Measurements from ENCODE around the gene KCNMB4.

Gene KCNMB4

DNA sequence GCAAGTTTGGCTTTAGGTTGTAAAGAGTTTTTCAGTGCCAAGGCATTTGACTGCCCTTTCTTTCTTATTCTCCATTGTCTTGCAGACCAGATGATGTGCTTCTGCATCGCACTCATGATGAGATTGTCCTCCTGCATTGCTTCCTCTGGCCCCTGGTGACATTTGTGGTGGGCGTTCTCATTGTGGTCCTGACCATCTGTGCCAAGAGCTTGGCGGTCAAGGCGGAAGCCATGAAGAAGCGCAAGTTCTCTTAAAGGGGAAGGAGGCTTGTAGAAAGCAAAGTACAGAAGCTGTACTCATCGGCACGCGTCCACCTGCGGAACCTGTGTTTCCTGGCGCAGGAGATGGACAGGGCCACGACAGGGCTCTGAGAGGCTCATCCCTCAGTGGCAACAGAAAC lies 64.3 kb downstream of the KCNMB4 start:
- DNase-seq (ENCODE audit: low read depth in 2 of 3, low spot score in 2 of 3), result no peak

GRCh38 chr12:70436836-70437235 lies 70.7 kb downstream of the KCNMB4 start:
- no peak for DNase-seq (ENCODE audit: low read depth in 2 of 3, low spot score in 2 of 3)

- no peak for DNase-seq (ENCODE audit: low read depth in 2 of 3, low spot score in 2 of 3)
Observed at GRCh38 chr12:70443062-70443673, 77.1 kb downstream of the KCNMB4 start.

- no peak for DNase-seq (ENCODE audit: low read depth in 2 of 3, low spot score in 2 of 3)
Observed at GRCh38 chr12:70444903-70445302, 78.8 kb downstream of the KCNMB4 start.

DNA sequence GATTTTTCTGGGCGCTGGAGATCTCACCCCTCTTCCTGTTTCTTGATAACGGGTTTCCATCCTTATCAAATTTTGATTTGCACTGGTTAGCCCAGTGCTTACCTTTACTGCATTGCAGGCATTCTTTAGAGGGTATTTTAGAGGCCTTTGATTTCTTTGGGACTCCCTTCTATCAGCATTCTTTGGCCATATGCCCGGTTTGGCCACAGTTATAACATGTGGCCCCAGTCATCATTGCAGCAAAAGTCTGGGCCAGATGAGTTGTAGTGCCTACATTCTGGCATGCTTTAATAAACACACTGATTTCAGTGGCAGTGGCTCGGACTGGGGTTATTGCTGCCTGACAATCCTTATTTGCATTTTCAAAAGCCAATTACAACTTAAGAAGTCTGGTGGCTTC lies 82.3 kb downstream of the KCNMB4 start:
- DNase-seq (ENCODE audit: low read depth in 2 of 3, low spot score in 2 of 3), result no peak

GRCh38 chr12:70449074-70449752 lies 83.1 kb downstream of the KCNMB4 start:
- no peak for DNase-seq (ENCODE audit: low read depth in 2 of 3, low spot score in 2 of 3)

DNA sequence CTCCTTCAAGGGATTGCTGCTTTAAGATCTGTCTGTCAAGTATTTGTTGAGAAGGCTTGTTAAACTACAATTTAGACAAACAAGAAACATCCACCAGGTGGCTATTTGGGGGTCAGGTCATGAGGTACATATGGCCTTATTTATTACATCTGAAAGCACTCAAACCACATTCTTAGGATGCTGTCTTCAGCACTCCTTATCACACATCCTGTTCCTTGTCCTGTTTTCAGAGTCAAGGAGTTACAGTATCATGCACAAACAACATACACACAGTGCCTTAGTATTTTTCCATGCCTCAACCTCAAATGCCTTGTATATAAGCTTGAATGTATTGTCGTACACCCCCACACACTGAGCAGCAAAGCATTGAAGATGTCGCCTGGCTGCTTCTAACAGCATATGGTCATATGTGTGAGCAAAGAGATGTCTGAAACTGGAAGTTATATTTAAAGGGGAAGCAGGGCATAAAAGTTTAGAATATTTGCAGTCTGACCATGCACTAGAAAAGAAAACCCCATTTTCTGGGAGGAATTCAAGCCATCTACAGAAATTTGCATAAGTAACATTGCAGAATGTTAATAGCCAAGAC lies 83.8 kb downstream of the KCNMB4 start:
- no peak for DNase-seq (ENCODE audit: low read depth in 2 of 3, low spot score in 2 of 3)

DNA sequence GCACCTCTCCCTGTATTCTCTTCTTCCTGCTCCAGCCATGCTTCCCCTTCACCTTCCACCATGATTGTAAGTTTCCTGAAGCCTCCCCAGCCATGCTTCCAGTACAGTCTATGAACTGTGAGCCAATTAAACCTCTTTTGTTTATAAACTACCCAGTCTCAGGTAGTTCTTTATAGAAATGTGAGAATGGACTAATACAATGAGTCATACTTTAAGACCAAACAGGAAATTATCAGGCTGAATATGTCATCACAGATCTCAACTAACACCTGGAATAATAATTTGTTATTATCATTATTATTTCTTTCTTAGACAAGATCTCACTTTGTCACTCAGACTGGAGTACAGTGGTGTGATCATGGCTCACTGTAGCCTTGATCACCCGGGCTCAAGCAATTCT lies 85.4 kb downstream of the KCNMB4 start:
- DNase-seq (ENCODE audit: low read depth in 2 of 3, low spot score in 2 of 3), result no peak

GRCh38 chr12:70456953-70457352 lies 90.9 kb downstream of the KCNMB4 start:
- DNase-seq (ENCODE audit: low read depth in 2 of 3, low spot score in 2 of 3), result no peak

- no peak for DNase-seq (ENCODE audit: low read depth in 2 of 3, low spot score in 2 of 3)
Observed at GRCh38 chr12:70459786-70460185, 93.7 kb downstream of the KCNMB4 start.

GRCh38 chr12:70463997-70464396 lies 97.9 kb downstream of the KCNMB4 start:
- no peak for DNase-seq (ENCODE audit: low read depth in 2 of 3, low spot score in 2 of 3)

DNA sequence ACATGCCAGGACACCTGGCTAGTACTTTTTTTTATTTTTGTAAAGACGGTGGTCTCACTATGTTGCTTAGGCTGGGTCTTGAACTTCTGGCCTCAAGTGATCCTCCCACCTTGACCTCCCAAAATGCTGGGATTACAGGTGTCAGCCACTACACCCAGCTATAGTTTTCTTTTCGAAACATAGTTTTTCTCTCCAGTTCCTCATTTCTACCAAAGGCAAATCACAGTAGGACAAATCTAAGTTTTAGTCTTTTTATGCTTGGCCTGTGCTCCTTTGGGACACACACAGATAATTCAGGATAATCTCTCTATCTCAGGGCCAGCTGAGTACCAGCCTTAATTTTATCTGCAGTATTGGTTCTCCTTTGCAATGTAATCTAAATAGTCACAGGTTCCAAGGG lies 100.7 kb downstream of the KCNMB4 start:
- DNase-seq (ENCODE audit: low read depth in 2 of 3, low spot score in 2 of 3), result no peak

DNA sequence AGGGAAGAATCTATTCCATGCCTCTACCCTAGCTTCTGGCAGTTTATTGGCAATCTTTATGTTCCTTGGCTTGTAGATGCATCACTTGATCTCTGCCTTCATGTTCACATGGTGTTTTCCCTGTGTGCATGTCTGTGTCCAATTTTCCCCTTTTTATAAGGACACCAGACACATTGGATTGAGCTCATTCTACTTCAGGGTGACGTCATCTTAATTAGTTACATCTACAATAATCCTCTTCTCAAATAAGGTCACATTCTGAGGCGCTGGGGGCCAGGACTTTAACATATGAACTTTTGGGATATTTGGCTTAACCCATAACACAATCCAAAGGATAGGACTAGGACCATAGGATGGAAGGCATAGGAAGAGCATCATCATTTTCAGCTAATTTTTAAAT lies 101.4 kb downstream of the KCNMB4 start:
- no peak for DNase-seq (ENCODE audit: low read depth in 2 of 3, low spot score in 2 of 3)

DNA sequence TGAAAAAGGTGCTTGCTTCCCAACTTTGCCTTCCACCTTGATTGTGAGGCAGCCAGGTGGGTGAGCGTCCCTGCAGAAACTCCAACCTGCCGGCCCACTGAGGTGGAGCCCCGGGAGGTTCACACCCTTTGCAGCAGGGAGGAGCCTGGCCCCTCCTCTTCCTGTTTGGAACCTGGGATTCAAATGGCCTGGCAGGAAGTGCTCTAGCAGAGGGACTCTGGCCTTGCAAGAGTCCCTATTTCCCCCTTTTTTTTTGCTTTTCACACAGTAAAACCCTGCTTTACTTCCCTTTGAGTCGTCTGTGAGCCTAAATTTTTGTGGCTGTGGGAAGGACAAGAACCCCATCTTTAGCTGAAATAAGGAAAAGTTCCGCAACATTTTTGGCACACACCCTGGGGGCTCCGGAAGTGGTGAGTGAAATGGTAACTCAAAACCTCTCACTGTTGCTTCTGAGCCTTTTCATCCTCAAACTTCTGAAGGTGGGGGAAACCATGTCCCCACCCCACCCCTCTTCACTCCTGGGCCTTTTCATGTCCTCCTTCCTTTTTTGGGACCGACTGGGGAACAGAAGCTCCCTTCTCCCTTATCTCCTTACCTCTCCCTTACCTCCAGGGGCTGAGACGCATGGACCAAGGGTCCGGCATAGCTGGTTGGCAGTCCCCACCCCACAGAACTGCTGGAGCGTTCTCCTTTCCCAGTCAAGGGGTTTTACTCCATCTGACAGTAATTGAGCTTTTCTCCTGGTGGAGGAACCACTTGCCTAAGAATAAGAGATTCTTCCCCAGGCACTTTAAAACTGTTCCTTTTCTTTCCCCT lies 102.0 kb downstream of the KCNMB4 start:
- no peak for DNase-seq (ENCODE audit: low read depth in 2 of 3, low spot score in 2 of 3)

- DNase-seq (ENCODE audit: low read depth in 2 of 3, low spot score in 2 of 3), result no peak
Observed at GRCh38 chr12:70468741-70469140, 102.7 kb downstream of the KCNMB4 start.

DNA sequence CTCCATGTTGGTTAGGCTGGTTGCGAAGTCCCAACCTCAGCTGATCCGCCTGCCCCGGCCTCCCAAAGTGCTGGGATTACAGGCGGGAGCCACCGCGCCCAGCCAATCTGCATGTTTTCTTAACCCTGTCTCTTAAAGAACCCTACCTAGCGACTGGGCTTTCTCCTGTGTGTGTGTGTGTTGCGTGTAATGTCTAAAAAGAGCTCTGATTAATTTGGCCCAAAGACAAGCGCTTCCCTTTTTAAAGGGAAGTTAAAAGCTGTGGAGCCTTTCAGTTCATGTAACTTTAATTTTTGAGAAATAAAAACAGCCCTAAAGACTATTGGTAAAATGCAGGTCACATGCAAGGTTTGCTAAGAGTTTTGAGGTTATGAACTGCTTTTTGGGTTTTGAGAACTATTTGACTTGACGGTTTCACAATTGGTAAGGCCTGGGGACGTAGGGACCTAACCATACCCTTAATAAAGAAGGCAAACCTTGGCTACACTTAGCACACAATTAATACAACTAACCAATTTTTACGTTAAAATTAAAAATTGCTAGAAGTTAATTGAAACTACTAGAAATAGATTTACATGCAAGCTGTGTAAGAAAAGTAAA lies 103.2 kb downstream of the KCNMB4 start:
- DNase-seq (ENCODE audit: low read depth in 2 of 3, low spot score in 2 of 3), result no peak

DNA sequence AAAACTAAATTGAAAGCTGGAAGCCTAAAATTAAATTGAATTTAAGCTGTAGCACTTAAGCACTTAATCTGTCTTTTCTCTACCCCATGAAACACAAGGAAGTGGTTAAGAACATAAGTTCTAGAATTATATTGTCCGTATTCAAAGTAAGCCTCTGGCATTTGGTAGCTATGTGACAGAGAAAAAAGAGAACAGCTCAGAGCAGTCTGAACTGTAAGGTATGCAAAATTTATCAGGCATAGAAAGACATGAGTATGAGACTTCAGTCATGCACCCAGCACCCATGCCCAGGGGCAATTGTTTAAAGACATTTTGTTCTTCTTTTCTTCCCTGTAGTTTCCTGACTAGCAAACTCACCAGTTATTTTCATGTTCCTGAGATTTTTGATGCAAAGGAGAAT lies 116.7 kb downstream of the KCNMB4 start:
- DNase-seq (ENCODE audit: low read depth in 2 of 3, low spot score in 2 of 3), result no peak
